Effector CD8-positive, alpha-beta T cell (primary cell): ENCODE measurements around the gene ANKFY1.

Experiments
- DNase-seq: peaks from one replicate; lab custom pipeline; 2025; lab: John Stamatoyannopoulos, UW
- total RNA-seq, 4 experiments: gene quantifications; one replicate each; lab custom pipeline; 2026; lab: John Stamatoyannopoulos, UW

ANKFY1 gene
- total RNA-seq: 103 to 144 (median 114) reads per million in 4 experiments

GRCh38 chr17:4263282-4264215, at the start of gene ANKFY1:
TSS of gene ANKFY1 (minus strand) at chr17:4263979. CDS start at chr17:4263941, 38 bp downstream.
- peak; percentile 97 for DNase-seq

- DNase-seq: no peak
Measured at GRCh38 chr17:4310354-4311060, 46.7 kb upstream of the ANKFY1 start.

GRCh38 chr17:4309897-4310296, 46.1 kb upstream of the ANKFY1 start:
- DNase-seq: no peak

GRCh38 chr17:4307179-4307930, 43.6 kb upstream of the ANKFY1 start:
- no peak for DNase-seq

GRCh38 chr17:4305224-4305623, 41.4 kb upstream of the ANKFY1 start:
- no peak for DNase-seq

- peak; percentile 32 for DNase-seq
Measured at GRCh38 chr17:4304417-4305027, 40.7 kb upstream of the ANKFY1 start.

- no peak for DNase-seq
Measured at GRCh38 chr17:4301066-4301465, 37.3 kb upstream of the ANKFY1 start.

GRCh38 chr17:4297351-4297750, 33.6 kb upstream of the ANKFY1 start:
- no peak for DNase-seq

GRCh38 chr17:4295686-4296085, 31.9 kb upstream of the ANKFY1 start:
- DNase-seq: no peak

- no peak for DNase-seq
Measured at GRCh38 chr17:4293572-4293971, 29.8 kb upstream of the ANKFY1 start.

GRCh38 chr17:4287710-4288109, 23.9 kb upstream of the ANKFY1 start:
- DNase-seq: no peak

- no peak for DNase-seq
Measured at GRCh38 chr17:4276514-4276913, 12.7 kb upstream of the ANKFY1 start.

GRCh38 chr17:4272972-4273368, 9.2 kb upstream of the ANKFY1 start:
- no peak for DNase-seq

- DNase-seq: no peak
Measured at GRCh38 chr17:4272213-4272971, 8.6 kb upstream of the ANKFY1 start.

- no peak for DNase-seq
Measured at GRCh38 chr17:4270736-4271135, 7.0 kb upstream of the ANKFY1 start.

GRCh38 chr17:4269915-4270314, 6.1 kb upstream of the ANKFY1 start:
- no peak for DNase-seq

- no peak for DNase-seq
Measured at GRCh38 chr17:4267402-4267801, 3.6 kb upstream of the ANKFY1 start.

- DNase-seq: no peak
Measured at GRCh38 chr17:4266550-4266949, 2.8 kb upstream of the ANKFY1 start.

- no peak for DNase-seq
Measured at GRCh38 chr17:4262703-4263102, 1.1 kb downstream of the ANKFY1 start.

GRCh38 chr17:4261452-4261851, 2.3 kb downstream of the ANKFY1 start:
- no peak for DNase-seq

- no peak for DNase-seq
Measured at GRCh38 chr17:4258867-4259266, 4.9 kb downstream of the ANKFY1 start.
